Osteocyte (in vitro differentiated cells): ENCODE data around the gene ZFYVE9. TPM values are rescaled to one million over a fixed set of nuclear protein-coding genes. Genes with fewer than 3 reads are reported as not detected.
"Not testable (repeated sequence)": the region's sequence is repeated elsewhere in the genome, so short reads cannot be mapped to it uniquely, and the experiment has no call there.

ENCODE experiments used
- DNase-seq: peaks from one replicate; pipeline ENCODE4 v3.0.0; 2021; ENCODE audit warnings: mixed read lengths; ENCODE audit not compliant: unreplicated experiment; ENCODE audit errors: extremely low spot score
- H3K27ac Mint-ChIP-seq: one replicate; pipeline ENCODE4 v1.8.0; 2021; ENCODE audit warnings: mild to moderate bottlenecking, mixed read lengths; ENCODE audit not compliant: unreplicated experiment
- H3K27me3 Mint-ChIP-seq: one replicate; pipeline ENCODE4 v1.8.0; 2021; ENCODE audit warnings: mixed read lengths; ENCODE audit not compliant: unreplicated experiment
- H3K36me3 Mint-ChIP-seq: one replicate; pipeline ENCODE4 v1.8.0; 2021; ENCODE audit warnings: mixed read lengths; ENCODE audit not compliant: unreplicated experiment
- H3K4me1 Mint-ChIP-seq: one replicate; pipeline ENCODE4 v1.8.0; 2021; ENCODE audit warnings: mixed read lengths; ENCODE audit not compliant: unreplicated experiment
- H3K4me3 Mint-ChIP-seq: one replicate; pipeline ENCODE4 v1.8.0; 2021; ENCODE audit warnings: mild to moderate bottlenecking, moderate library complexity, mixed read lengths; ENCODE audit not compliant: unreplicated experiment
- H3K9me3 Mint-ChIP-seq: one replicate; pipeline ENCODE4 v1.8.0; 2021; ENCODE audit warnings: mixed read lengths; ENCODE audit not compliant: unreplicated experiment
- total RNA-seq: library from RNA; stranded (reverse); gene quantifications from 2 replicates; pipeline ENCODE4 v1.2.1, GENCODE V29; 2021
- TF ChIP-seq, protein P1 (sequence below): fragments of 200-600 bp; sonication (generic); IDR thresholded peaks from 2 replicates; pipeline ENCODE4 v1.5.0; 2021; ENCODE audit warnings: antibody characterized with exemption, mild to moderate bottlenecking, moderate library complexity

ZFYVE9 gene
- total RNA-seq, 1 donor from 2014 or later: 25.9 TPM

DNA sequence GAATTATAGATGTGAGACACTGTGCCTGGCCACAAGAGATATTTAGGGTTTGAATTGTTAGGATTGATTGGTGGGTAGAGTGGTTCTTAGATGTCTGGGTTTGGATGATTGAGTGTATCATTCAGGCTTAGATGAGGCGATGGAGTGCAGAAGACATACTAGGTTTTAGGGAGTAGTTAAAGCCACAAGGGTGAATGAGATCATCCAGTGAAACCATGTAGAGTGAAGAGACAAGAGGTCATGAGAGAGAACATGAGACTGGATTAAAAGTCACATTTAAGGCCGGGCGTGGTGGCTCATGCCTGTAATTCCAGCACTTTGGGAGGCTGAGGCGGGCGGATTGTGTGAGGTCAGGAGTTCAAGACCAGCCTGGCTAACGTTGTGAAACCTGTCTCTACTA, 37.2 kb downstream of the ZFYVE9 start:
- H3K4me1 Mint-ChIP-seq: peaks cover 5% of the 10 kb centered on the region
- H3K36me3 Mint-ChIP-seq: peaks cover 2% of the 10 kb centered on the region
- no peak overlapping the region for H3K27ac Mint-ChIP-seq
- peaks cover 9% of the 10 kb centered on the region for H3K9me3 Mint-ChIP-seq
- no peak overlapping the region for H3K4me3 Mint-ChIP-seq
- H3K27me3 Mint-ChIP-seq: no peaks in the 10 kb centered on the region
- TF ChIP-seq, protein P1, sequence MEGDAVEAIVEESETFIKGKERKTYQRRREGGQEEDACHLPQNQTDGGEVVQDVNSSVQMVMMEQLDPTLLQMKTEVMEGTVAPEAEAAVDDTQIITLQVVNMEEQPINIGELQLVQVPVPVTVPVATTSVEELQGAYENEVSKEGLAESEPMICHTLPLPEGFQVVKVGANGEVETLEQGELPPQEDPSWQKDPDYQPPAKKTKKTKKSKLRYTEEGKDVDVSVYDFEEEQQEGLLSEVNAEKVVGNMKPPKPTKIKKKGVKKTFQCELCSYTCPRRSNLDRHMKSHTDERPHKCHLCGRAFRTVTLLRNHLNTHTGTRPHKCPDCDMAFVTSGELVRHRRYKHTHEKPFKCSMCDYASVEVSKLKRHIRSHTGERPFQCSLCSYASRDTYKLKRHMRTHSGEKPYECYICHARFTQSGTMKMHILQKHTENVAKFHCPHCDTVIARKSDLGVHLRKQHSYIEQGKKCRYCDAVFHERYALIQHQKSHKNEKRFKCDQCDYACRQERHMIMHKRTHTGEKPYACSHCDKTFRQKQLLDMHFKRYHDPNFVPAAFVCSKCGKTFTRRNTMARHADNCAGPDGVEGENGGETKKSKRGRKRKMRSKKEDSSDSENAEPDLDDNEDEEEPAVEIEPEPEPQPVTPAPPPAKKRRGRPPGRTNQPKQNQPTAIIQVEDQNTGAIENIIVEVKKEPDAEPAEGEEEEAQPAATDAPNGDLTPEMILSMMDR: no peak
- no peak for DNase-seq

DNA sequence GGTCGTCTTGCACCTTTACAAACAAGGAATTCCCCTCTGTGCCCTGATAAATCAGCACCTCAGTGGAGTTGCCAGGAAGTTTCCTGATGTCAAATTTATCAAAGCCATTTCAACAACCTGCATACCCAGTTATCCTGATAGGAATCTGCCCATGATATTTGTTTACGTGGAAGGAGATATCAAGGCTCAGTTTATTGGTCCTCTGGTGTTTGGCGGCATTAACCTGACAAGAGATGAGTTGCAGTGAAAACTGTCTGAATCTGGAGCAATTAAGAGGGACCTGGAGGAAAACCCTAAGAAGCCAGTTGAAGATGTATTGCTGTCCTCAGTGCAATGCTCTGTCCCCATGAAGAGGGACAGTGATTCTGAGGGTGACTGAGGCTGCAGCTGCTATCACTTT, 38.3 kb downstream of the ZFYVE9 start:
- TF ChIP-seq, protein P1: no peak
- Mint-ChIP-seq H3K27ac (no peak overlapping the region), H3K36me3 (peaks cover 2% of the 10 kb centered on the region), H3K4me3 (no peak overlapping the region), H3K4me1 (peaks cover 5% of the 10 kb centered on the region), H3K27me3 (no peaks in the 10 kb centered on the region), H3K9me3 (peaks cover 9% of the 10 kb centered on the region)
- DNase-seq: no peak

DNA sequence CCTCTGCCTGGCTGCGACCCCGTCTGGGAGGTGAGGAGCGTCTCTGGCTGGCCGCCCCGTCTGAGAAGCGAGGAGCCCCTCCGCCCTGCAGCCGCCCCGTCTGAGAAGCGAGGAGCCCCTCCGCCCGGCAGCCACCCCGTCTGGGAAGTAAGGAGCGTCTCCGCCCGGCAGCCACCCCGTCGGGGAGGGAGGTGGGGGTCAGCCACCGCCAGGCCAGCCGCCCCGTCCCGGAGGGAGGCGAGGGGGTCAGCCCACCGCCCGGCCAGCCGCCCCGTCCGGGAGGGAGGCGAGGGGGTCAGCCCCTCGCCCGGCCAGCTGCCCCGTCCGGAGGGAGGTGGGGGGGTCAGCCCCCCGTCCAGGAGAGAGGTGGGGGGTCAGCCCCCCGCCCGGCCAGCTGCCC, 39.9 kb downstream of the ZFYVE9 start:
- not testable (repeated sequence) for H3K27ac Mint-ChIP-seq, H3K36me3 Mint-ChIP-seq, H3K9me3 Mint-ChIP-seq, H3K27me3 Mint-ChIP-seq, DNase-seq, H3K4me3 Mint-ChIP-seq, H3K4me1 Mint-ChIP-seq

DNA sequence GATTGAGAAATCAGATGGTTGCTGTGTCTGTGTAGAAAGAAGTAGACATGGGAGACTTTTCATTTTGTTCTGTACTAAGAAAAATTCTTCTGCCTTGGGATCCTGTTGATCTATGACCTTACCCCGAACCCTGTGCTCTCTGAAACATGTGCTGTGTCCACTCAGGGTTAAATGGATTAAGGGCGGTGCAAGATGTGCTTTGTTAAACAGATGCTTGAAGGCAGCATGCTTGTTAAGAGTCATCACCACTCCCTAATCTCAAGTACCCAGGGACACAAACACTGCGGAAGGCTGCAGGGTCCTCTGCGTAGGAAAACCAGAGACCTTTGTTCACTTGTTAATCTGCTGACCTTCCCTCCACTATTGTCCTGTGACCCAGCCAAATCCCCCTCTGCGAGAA, 40.4 kb downstream of the ZFYVE9 start:
- not testable (repeated sequence) for H3K4me3 Mint-ChIP-seq, H3K36me3 Mint-ChIP-seq, H3K4me1 Mint-ChIP-seq, H3K27ac Mint-ChIP-seq, H3K27me3 Mint-ChIP-seq, DNase-seq
- peaks cover 14% of the 10 kb centered on the region for H3K9me3 Mint-ChIP-seq

DNA sequence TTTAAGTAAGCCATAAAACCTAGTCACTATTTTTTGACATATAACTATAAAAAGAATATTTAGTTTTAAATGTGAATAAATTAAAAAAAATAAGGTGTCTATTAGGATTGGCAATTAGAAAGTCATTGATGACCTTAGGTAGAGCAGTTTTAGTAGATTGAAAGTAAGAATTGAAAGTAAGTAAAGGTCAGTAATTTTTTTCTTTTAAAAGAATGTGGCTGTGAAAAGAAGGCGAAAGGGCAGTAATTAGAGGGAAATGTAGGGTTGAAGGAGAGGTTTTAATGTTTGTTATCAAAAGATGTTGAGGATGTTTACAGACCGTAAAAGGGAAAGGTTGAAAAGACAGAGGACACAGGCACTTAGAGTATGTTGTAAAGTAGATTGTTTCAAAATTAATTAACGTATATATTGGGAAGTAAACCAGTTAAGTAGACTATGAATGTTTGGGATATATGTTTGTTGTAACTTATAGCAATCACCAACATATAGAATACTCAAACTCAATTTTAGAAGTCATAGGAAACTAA, 41.0 kb downstream of the ZFYVE9 start:
- no peak for DNase-seq
- Mint-ChIP-seq H3K27me3 (no peaks in the 10 kb centered on the region), H3K27ac (no peak overlapping the region), H3K4me1 (peaks cover 5% of the 10 kb centered on the region), H3K36me3 (peaks cover 5% of the 10 kb centered on the region), H3K4me3 (no peak overlapping the region), H3K9me3 (peaks cover 11% of the 10 kb centered on the region)
- TF ChIP-seq, protein P1: no peak

DNA sequence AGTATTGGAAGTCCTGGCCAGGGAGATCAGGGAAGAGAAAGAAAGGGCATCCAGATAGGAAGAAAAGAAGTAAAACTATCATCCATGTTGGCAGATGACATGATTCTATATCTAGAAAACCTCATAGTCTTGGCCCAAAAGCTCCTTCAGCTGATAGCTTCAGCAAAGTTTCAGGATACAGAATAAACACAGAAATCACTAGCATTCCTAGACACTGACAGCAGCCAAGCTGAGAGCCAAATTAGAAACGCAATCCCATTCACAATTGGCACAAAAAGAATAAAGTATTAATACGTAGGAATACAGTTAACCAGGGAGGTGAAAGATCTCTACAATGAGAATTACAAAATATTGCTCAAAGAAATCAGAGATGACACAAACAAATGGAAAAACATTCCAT, 44.6 kb downstream of the ZFYVE9 start:
- no peak for DNase-seq
- Mint-ChIP-seq H3K4me3 (no peak overlapping the region), H3K27ac (no peak overlapping the region), H3K36me3 (peaks cover 5% of the 10 kb centered on the region), H3K4me1 (no peaks in the 10 kb centered on the region), H3K9me3 (peaks cover 11% of the 10 kb centered on the region), H3K27me3 (no peaks in the 10 kb centered on the region)
- TF ChIP-seq, protein P1: no peak
